Activated T-helper 1 cell treated with anti-CD3 and anti-CD28 coated beads, Interleukin-2, amount 50 U/mL, for 16 hours (primary cell): ENCODE data around the gene ARID3A.

ENCODE experiments used
- DNase-seq, 2 donors: peaks; one replicate each; pipeline ENCODE4 v3.0.0-alpha.2; 2020; ENCODE audit warnings: low read depth in 1 of 2, low spot score in 1 of 2

ARID3A gene

GRCh38 chr19:929203-929890, 3.5 kb downstream of the ARID3A start:
- no peak for DNase-seq

GRCh38 chr19:929891-930258, 4.0 kb downstream of the ARID3A start:
- DNase-seq: no peak

- no peak for DNase-seq
Measured at GRCh38 chr19:931860-932647, 6.2 kb downstream of the ARID3A start.

- no peak for DNase-seq
Measured at GRCh38 chr19:932648-933552, 7.1 kb downstream of the ARID3A start.

- DNase-seq: no peak
Measured at GRCh38 chr19:933553-933882, 7.7 kb downstream of the ARID3A start.

- DNase-seq: no peak
Measured at GRCh38 chr19:934197-934840, 8.5 kb downstream of the ARID3A start.

- no peak for DNase-seq
Measured at GRCh38 chr19:934865-935479, 9.1 kb downstream of the ARID3A start.

- no peak for DNase-seq
Measured at GRCh38 chr19:936175-936546, 10.3 kb downstream of the ARID3A start.

- DNase-seq: no peak
Measured at GRCh38 chr19:937259-937694, 11.4 kb downstream of the ARID3A start.

GRCh38 chr19:938233-938923, 12.5 kb downstream of the ARID3A start:
- DNase-seq: no peak

GRCh38 chr19:939439-939838, 13.6 kb downstream of the ARID3A start:
- DNase-seq: no peak

- DNase-seq: no peak
Measured at GRCh38 chr19:939922-940321, 14.1 kb downstream of the ARID3A start.

GRCh38 chr19:940591-941291, 14.9 kb downstream of the ARID3A start:
- DNase-seq: peak; percentile 36 to 54

- DNase-seq: no peak
Measured at GRCh38 chr19:941292-942132, 15.7 kb downstream of the ARID3A start.

- no peak for DNase-seq
Measured at GRCh38 chr19:942133-942645, 16.4 kb downstream of the ARID3A start.

- DNase-seq: no peak
Measured at GRCh38 chr19:943551-944170, 17.8 kb downstream of the ARID3A start.

- DNase-seq: no peak
Measured at GRCh38 chr19:944171-944567, 18.3 kb downstream of the ARID3A start.

- no peak for DNase-seq
Measured at GRCh38 chr19:944663-945241, 18.9 kb downstream of the ARID3A start.
